Tibial artery (tissue), 4 donors: ENCODE data around the gene MSX1.

ENCODE experiments used
- DNase-seq, 2 donors: peaks; one replicate each; pipeline ENCODE4 v3.0.0-alpha.2; 2019
- H3K27ac ChIP-seq, 2 donors: fragments of 200-600 bp; sonication (generic) in 1 of 2; 1 replicate in 1 of 2; 2 replicates in 1 of 2; pipeline ENCODE4 v1.5.1; 2018 to 2019; ENCODE audit warnings: mild to moderate bottlenecking in 1 of 2
- H3K27me3 ChIP-seq, 2 donors: fragments of 200-600 bp; sonication (generic) in 1 of 2; one replicate each; pipeline versions ENCODE4 v1.5.1 to v1.6.0; 2016 to 2019
- H3K36me3 ChIP-seq, 3 donors: fragments of 200-600 bp; sonication (generic) in 2 of 3; one replicate each; pipeline ENCODE4 v1.5.1; 2016 to 2019; ENCODE audit warnings: mild to moderate bottlenecking in 2 of 3
- H3K4me1 ChIP-seq, 4 donors: fragments of 200-600 bp; sonication (generic) in 2 of 4; 1 replicate in 3 of 4; 2 replicates in 1 of 4; pipeline ENCODE4 v1.5.1; 2016 to 2019
- H3K4me3 ChIP-seq, 2 donors: fragments of 200-600 bp; sonication (generic) in 1 of 2; 1 replicate in 1 of 2; 2 replicates in 1 of 2; pipeline ENCODE4 v1.5.1; 2018 to 2019; ENCODE audit warnings: mild to moderate bottlenecking in 2 of 2
- H3K9me3 ChIP-seq, 3 donors: fragments of 200-600 bp; sonication (generic) in 1 of 3; one replicate each; pipeline ENCODE4 v1.5.1; 2016 to 2019
- intact Hi-C: fragments of 100-400 bp; cut with DNase I; formaldehyde crosslinking; loops from one replicate; pipeline ENCODE4 v1.15.0; 2023; ENCODE audit warnings: low total_unique reads
- TF ChIP-seq, protein P1 (sequence below), 2 experiments: fragments of 200-600 bp in 1 of 2; fragments of 450-650 bp in 1 of 2; IDR thresholded peaks; one replicate each; pipeline ENCODE4 v1.5.1; 2017 to 2019; ENCODE audit warnings: antibody characterized with exemption in 2 of 2, mild to moderate bottlenecking in 1 of 2, moderate library complexity in 1 of 2

Gene MSX1

DNA sequence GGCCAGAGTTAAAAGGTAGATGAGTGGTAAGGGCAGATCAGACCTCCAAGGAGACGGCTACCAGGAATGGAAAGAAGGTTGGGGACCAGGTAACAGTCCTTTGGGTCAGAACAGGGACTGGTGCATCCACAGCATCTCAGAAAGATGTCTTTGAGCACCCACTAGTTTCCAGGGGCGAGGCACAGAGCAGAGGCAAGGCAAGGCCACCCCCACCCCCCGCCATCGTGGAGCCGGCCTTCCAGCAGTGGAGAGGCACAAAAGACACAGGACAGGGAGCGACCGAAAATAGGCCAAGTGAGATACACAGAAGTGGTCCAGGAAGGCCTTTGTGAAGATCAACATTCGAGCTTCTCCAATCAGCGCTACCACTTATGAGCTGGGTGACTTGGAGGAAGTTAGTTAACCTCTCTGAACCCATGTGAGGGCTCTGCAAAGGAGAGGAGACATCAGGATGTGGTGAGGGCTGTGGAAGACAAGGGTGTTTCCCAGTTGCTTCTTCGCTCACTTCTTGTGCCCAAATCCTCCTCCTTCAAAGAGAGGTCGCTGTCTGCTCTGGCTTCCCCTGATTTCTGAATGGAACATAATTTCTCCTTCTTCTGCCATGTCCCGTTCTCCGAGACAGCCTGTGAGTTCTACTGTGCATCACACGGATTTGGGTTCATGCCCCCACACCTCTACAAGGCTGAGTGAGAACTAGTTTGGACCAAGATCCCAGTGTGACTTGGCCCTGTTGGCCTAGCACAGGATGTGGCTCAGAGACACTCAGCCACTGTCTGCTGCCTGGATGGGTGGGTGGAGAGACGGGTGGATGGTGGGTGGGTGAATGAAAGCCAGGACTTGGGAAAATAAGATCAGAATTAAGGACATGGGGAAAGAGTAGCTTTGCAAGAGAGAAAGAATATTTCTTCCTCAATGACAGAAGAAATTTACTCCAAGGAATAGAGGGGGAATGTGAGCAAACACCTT is 16.7 kb upstream of the MSX1 start:
- Histone ChIP-seq H3K27ac (no peak overlapping the region), H3K4me3 (no peak overlapping the region), H3K27me3 (peaks cover 0 to 48% of the 10 kb centered on the region in 2 donors), H3K9me3 (no peaks in the 10 kb centered on the region), H3K4me1 (no peaks in the 10 kb centered on the region), H3K36me3 (no peaks in the 10 kb centered on the region)
- DNase-seq, result peak in 1 of 2 donors; percentile 52
- intact Hi-C loops, result no loop called here
- TF ChIP-seq, protein P1, sequence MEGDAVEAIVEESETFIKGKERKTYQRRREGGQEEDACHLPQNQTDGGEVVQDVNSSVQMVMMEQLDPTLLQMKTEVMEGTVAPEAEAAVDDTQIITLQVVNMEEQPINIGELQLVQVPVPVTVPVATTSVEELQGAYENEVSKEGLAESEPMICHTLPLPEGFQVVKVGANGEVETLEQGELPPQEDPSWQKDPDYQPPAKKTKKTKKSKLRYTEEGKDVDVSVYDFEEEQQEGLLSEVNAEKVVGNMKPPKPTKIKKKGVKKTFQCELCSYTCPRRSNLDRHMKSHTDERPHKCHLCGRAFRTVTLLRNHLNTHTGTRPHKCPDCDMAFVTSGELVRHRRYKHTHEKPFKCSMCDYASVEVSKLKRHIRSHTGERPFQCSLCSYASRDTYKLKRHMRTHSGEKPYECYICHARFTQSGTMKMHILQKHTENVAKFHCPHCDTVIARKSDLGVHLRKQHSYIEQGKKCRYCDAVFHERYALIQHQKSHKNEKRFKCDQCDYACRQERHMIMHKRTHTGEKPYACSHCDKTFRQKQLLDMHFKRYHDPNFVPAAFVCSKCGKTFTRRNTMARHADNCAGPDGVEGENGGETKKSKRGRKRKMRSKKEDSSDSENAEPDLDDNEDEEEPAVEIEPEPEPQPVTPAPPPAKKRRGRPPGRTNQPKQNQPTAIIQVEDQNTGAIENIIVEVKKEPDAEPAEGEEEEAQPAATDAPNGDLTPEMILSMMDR (IDR thresholded peaks at IDR 0.05), result no peak

DNA sequence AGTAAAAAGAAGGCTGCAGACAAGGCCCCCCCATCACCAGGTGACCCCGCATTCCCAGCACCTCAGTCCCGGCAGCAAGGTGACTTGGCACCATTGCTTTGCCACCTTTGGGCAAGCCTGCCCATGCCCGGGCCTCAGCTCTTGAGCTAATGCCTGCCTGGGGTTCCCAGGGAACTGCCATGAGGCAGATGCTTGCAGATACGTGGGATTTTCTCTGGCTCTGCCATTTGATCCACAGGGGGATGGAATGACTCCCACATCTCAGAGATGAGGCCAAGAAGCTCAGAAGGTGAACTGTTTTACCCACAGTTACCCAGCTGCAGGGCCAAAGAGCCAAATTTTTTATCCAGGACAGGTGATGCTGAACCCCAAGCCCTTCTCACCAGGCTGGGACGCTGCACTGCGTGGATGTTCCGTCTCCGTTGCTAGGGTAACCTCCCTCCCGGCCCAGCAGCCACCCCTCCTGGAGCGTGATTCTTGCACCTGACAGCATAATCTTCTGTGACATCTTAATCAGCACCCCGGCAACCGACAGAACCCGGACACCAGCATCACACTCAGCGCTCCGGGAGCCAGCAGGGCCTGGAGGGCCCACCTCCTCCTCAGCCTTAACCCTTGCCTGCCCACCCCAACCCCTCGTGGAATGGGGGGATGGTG is 15.7 kb upstream of the MSX1 start:
- peaks cover 0 to 49% of the 10 kb centered on the region in 2 donors for H3K27me3 ChIP-seq

DNA sequence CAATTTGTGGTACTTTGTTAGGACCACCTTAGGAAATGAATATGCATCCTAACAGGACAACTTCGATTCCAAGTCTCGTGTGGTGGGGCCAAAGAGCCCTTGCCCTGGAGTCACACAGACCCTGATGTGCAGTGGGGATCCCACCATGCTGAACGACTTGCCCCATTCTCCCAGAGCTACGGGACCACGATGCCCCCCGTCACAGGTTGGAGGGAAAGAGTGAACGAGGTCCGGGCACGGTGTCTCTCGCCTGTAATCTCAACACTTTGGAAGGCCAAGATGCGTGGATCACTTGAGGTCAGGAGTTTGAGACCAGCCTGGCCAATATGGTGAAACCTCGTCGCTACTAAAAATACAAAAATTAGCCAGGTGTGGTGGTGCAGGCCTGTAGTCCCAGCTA is 14.4 kb upstream of the MSX1 start:
- DNase-seq, result peak in 1 of 2 donors; percentile 21
- TF ChIP-seq, protein P1 (IDR thresholded peaks at IDR 0.05), result no peak
- intact Hi-C loops, result no loop called here
- Histone ChIP-seq H3K36me3 (no peaks in the 10 kb centered on the region), H3K27me3 (peaks cover 0 to 58% of the 10 kb centered on the region in 2 donors), H3K27ac (no peak overlapping the region), H3K9me3 (no peaks in the 10 kb centered on the region), H3K4me1 (no peaks in the 10 kb centered on the region), H3K4me3 (no peak overlapping the region)

More for the DNA sequence above, 15.7 kb upstream of the MSX1 start:
- TF ChIP-seq, protein P1 (IDR thresholded peaks at IDR 0.05), result no peak
- no peaks in the 10 kb centered on the region for H3K9me3 ChIP-seq
- intact Hi-C loops, result no loop called here
- no peak overlapping the region for H3K27ac ChIP-seq
- H3K4me3 ChIP-seq, result no peak overlapping the region
- no peaks in the 10 kb centered on the region for H3K36me3 ChIP-seq
- H3K4me1 ChIP-seq, result no peaks in the 10 kb centered on the region
- peak in 1 of 2 donors; percentile 59 for DNase-seq

DNA sequence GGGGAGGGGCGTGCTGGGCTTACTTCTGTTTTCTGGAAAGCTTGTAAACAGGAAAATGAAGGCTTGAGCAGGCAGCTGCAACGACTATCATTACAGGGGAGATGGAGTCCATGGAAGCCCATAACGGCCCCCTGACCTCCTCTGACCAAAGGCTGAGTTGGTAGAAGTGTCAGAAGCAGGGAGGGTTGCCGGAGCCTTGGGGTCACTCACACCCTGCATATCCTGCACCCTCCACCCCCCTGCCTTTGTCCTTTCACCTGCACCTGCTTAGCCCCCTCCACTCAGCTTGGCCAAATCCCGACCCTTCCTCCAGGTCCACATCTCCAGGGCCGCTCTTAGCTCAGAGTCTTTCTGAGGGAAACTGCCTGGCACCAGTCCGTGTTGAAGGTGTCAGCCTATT is 12.5 kb upstream of the MSX1 start:
- Histone ChIP-seq H3K4me3 (no peak overlapping the region), H3K27me3 (peaks cover 0 to 69% of the 10 kb centered on the region in 2 donors), H3K4me1 (no peaks in the 10 kb centered on the region), H3K36me3 (no peaks in the 10 kb centered on the region), H3K27ac (no peak overlapping the region), H3K9me3 (no peaks in the 10 kb centered on the region)
- intact Hi-C loops, result no loop called here
- TF ChIP-seq, protein P1 (IDR thresholded peaks at IDR 0.05), result no peak
- DNase-seq, result peak in 1 of 2 donors; percentile 55

DNA sequence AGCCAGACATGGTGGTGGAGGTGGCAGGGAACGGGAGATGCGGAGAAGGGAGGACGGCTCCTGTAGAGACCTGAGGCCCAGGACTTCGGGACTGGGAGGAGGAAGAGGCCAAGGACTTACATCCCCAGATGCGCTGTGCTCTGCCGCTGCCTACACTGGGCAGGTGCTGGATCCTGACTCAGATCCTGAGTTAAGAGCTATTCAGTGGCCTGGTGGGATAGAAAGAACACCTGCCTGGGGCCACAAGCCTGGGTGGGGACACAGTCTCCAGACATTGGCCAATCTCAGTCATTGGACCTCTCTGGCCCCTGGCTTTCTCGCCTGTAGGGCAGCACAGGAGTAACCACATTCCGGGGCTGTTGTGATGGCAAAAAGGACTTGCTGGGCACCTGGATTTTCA is 10.9 kb upstream of the MSX1 start:
- TF ChIP-seq, protein P1 (IDR thresholded peaks at IDR 0.05), result no peak
- intact Hi-C loops, result no loop called here
- H3K27me3 ChIP-seq, result peaks cover 0 to 75% of the 10 kb centered on the region in 2 donors

More for the DNA sequence above, 10.9 kb upstream of the MSX1 start:
- Histone ChIP-seq H3K9me3 (no peaks in the 10 kb centered on the region), H3K4me1 (peaks cover 0 to 14% (median 12%) of the 10 kb centered on the region in 4 donors), H3K27ac (no peak overlapping the region), H3K4me3 (no peak overlapping the region), H3K36me3 (no peaks in the 10 kb centered on the region)
- peak in 1 of 2 donors; percentile 37 for DNase-seq
